ENCODE measurements around the gene TOPBP1.

Gene TOPBP1

GRCh38 chr3:133592843-133593242 lies 68.9 kb downstream of the TOPBP1 start:
- no peak overlapping the region for H3K4me3 ChIP-seq (replicated peaks; ENCODE audit: insufficient read depth, low read length)
- DNase-seq (ENCODE audit: low read depth in 1 of 2, low spot score in 1 of 2): no peak
- TF ChIP-seq REST (IDR thresholded peaks at IDR 0.05; ENCODE audit: insufficient replicate concordance, low read depth): no peak
- TF ChIP-seq SPI1 (IDR thresholded peaks at IDR 0.05; ENCODE audit: borderline replicate concordance, low read depth): no peak
- no peak for TF ChIP-seq POLR2AphosphoS5 (IDR thresholded peaks at IDR 0.05; ENCODE audit: low read depth)
- H3K27ac ChIP-seq (replicated peaks): no peak overlapping the region
- no peaks in the 10 kb centered on the region for H3K27me3 ChIP-seq (ENCODE audit: insufficient read depth, poor library complexity, severe bottlenecking)

DNA sequence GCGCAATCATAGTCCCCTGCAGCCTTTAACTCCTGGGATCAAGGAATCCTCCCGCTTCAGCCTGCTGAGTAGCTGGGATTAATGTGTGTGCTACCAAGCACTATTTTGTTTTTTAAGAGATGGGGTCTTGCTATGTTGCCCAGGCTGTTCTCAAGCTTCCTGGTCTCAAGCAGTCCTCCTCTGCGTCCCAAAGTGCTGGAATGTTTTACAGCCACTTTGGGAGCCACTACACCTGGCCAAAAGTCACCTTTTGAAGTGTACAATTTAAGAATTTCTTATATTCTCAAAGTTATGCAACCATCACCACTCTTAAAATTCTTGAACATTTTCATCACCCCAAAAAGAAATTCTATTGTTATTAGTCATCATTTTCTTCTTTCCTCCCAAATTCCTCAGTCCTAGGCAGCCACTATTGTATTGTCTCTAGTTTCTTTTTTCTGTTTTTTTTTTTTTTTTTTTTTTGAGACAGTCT lies 70.4 kb downstream of the TOPBP1 start:
- Histone ChIP-seq H3K27me3 (ENCODE audit: insufficient read depth, poor library complexity, severe bottlenecking) (no peaks in the 10 kb centered on the region), H3K4me3 (replicated peaks; ENCODE audit: insufficient read depth, low read length) (no peak overlapping the region), H3K27ac (replicated peaks) (no peak overlapping the region)
- TF ChIP-seq POLR2AphosphoS5 (IDR thresholded peaks at IDR 0.05; ENCODE audit: low read depth) (no peak), REST (IDR thresholded peaks at IDR 0.05; ENCODE audit: insufficient replicate concordance, low read depth) (no peak), SPI1 (IDR thresholded peaks at IDR 0.05; ENCODE audit: borderline replicate concordance, low read depth) (no peak)
- TF ChIP-seq, protein P1, sequence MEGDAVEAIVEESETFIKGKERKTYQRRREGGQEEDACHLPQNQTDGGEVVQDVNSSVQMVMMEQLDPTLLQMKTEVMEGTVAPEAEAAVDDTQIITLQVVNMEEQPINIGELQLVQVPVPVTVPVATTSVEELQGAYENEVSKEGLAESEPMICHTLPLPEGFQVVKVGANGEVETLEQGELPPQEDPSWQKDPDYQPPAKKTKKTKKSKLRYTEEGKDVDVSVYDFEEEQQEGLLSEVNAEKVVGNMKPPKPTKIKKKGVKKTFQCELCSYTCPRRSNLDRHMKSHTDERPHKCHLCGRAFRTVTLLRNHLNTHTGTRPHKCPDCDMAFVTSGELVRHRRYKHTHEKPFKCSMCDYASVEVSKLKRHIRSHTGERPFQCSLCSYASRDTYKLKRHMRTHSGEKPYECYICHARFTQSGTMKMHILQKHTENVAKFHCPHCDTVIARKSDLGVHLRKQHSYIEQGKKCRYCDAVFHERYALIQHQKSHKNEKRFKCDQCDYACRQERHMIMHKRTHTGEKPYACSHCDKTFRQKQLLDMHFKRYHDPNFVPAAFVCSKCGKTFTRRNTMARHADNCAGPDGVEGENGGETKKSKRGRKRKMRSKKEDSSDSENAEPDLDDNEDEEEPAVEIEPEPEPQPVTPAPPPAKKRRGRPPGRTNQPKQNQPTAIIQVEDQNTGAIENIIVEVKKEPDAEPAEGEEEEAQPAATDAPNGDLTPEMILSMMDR (IDR thresholded peaks at IDR 0.05; ENCODE audit: insufficient read depth, low read length): no peak
- DNase-seq (ENCODE audit: low read depth in 1 of 2, low spot score in 1 of 2): no peak

- TF ChIP-seq REST (IDR thresholded peaks at IDR 0.05; ENCODE audit: insufficient replicate concordance, low read depth): no peak
- TF ChIP-seq, protein P1 (IDR thresholded peaks at IDR 0.05; ENCODE audit: insufficient read depth, low read length): no peak
- TF ChIP-seq POLR2AphosphoS5 (IDR thresholded peaks at IDR 0.05; ENCODE audit: low read depth): no peak
- no peak for TF ChIP-seq SPI1 (IDR thresholded peaks at IDR 0.05; ENCODE audit: borderline replicate concordance, low read depth)
- TF ChIP-seq GABPA (IDR thresholded peaks at IDR 0.05; ENCODE audit: low read depth): no peak
- Histone ChIP-seq H3K27me3 (ENCODE audit: insufficient read depth, poor library complexity, severe bottlenecking) (no peaks in the 10 kb centered on the region), H3K4me3 (replicated peaks; ENCODE audit: insufficient read depth, low read length) (no peak overlapping the region), H3K27ac (replicated peaks) (no peak overlapping the region)
- DNase-seq (ENCODE audit: low read depth in 1 of 2, low spot score in 1 of 2): no peak
These were observed 72.2 kb downstream of the TOPBP1 start for GRCh38 chr3:133589503-133589902.
